NCI-H526 treated with DMSO at 0.1 percent for 48 hours (cell line): ENCODE measurements around the gene COL23A1.

Source experiments
- DNase-seq: peaks from one replicate; lab custom pipeline; 2025; lab: John Stamatoyannopoulos, UW

COL23A1 gene

DNA sequence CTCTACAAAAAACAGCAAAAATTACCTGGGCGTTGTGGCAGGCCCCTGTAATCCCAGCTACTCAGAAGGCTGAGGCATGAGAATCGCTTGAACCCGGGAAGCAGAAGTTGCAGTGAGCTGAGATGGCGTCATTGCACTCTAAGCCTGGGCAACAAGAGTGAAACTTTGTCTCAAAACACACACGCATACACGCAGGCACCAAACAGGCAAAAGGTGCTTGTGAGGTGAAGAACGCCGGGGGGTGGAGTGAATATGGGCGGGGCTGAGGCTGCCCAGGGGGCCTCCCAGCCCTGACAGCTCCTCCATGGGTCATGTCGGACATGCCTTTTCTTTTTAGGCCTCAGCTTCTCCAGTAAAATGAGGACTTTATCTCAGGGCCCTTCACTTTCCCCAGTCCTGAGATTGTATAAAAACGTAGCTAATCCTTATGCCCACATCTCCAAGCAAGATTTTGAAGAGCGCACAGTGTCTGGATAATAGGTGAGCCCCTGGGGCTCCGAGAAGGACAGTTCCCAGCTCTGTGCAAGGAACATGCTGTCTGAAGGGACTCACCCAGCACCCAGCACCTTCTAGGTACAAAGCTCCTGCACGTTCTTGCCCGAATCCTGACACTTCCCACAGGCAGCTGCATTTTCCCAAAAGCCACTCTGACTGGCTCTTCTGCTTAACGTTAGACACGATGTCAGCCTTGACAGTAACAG lies 168.3 kb downstream of the COL23A1 start:
- no peak for DNase-seq

DNA sequence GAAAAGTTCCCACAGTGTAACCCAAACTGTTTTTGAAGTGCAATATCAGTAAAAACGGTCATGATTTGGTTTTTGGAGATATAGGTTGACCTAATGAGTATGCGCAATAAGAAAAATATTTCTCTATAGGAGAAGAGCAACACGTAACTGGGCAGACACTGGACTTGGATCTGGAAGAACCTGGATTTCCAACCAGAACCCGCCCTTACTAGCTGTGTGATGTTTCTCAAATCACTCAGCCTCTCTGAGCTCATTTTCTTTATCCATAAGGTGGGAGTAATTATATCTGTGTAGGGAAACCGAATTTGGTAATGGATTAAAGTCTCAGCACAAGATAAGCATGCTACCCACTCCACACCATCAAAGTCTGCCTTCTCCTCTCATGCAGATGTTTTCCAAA lies 169.1 kb downstream of the COL23A1 start:
- no peak for DNase-seq

- DNase-seq = no peak
These were observed 169.8 kb downstream of the COL23A1 start for GRCh38 chr5:178420354-178420781.

DNA sequence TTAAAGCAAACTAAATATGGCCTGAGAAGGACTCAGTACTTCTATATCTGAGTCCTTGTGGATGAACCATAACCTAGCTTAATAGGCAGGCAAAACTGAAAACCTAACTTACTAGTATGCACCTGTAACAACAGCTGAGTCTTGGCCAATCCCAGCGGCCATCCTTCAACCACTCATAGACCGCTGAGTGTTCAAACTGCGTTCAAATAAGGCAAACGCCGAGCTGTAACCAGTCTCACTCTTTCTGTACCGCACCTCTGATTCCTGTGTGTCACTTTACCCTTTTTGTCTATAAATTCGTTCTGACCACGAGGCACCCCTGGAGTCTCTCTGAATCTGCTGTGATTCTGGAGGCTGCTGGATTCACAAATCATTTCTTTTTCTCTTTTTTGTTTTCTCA lies 170.5 kb downstream of the COL23A1 start:
- DNase-seq = no peak

DNA sequence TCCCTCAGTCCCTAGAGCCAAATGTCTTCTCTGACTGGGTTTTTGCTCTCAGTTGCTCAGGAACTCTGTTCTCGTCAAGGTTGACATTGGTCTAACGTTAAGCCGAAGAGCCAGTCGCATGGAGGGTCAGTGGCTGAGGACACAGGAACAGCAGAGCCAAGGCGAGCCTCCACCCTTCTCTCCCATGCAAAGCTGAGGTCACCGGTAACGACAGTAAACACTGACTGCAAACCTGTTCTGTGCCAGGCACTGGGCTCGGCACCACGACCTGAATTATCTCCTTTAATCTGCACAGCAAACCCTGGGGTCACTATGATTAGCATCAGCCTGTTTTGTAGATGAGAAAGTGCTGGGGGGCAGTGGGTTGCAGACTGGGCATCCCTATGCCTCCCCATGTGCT lies 171.0 kb downstream of the COL23A1 start:
- DNase-seq = no peak

GRCh38 chr5:178418471-178419010 lies 171.7 kb downstream of the COL23A1 start:
- no peak for DNase-seq

DNA sequence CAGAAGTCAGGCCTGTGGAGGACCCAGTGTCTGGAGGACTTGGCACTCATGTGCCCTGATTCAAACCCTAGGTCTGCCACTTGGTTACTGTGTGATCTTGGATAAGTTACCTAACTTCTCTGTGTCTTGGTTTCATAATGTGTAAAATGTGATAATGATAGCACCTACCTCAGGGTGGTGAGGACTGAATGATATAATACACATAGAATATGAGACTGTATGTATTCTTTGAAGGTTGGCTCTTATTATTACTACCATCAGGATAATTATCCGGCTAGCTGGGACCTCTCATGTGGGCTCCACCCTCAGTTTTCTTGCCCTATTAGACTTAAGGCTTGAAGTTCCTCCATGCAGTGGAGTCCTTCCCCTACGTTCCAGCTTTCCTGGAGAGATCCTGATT lies 172.2 kb downstream of the COL23A1 start:
- no peak for DNase-seq

- no peak for DNase-seq
These were observed 172.8 kb downstream of the COL23A1 start for GRCh38 chr5:178417391-178417811.

- DNase-seq = no peak
These were observed 173.3 kb downstream of the COL23A1 start for GRCh38 chr5:178416919-178417318.

GRCh38 chr5:178416206-178416882 lies 173.8 kb downstream of the COL23A1 start:
- DNase-seq = no peak

DNA sequence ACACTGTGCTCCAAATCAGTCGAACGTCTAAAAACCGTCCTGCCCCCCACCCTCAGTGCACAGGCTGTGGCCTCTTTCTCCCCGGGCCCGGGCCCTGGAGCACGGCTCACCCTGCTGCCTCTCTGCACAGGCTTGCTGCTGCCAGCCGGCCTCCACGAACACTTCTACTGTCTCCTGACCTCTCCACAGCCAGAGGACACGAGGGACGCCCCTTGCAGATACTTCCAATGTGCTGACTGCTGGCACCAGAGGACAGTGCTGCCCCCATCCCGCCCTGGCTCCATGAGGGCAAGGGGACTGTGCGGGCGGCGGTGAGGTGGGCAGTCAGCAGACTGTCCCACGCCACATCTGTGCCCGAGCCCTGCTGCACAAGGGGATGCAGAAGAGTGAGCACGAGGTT lies 174.8 kb downstream of the COL23A1 start:
- DNase-seq = no peak

GRCh38 chr5:178413988-178414387 lies 176.2 kb downstream of the COL23A1 start:
- no peak for DNase-seq

DNA sequence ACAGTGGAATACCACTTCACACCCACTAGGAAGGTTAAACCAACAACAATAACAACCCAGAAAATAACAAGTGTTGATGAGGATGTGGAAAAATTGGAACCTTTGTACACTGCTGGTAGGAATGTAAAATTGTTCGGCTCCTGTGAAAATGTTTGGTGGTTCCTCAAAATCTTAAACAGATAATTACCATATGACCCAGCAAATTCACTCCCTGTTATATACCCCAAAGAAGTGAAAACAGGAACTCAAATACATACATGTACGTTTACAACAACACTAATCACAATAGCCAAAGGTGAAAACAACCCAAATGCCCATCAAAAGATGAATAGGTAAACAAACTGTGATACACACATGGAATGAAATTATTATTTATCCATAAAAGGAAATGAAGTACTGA lies 179.1 kb downstream of the COL23A1 start:
- no peak for DNase-seq

GRCh38 chr5:178407646-178408045 lies 182.5 kb downstream of the COL23A1 start:
- DNase-seq = no peak

DNA sequence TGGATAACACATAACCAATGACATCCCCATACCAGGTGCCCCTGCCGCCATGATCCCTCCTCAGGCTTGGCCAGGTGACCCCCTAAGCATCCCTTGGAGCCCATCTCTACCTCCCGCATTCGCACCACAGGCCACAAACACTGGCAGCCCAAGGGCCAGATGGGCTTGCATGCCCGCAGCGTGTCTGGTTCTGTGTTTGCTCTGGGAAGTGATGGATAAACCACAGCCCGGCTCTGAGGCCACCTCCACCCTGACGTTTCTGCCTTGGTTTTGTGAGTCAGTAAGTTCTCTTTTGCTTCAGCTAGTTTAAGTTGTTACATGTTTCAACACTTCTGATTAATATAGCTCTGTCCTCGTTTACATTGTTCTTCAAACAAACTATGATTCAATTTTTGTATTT lies 185.2 kb downstream of the COL23A1 start:
- DNase-seq = no peak

GRCh38 chr5:178403956-178404600 lies 186.1 kb downstream of the COL23A1 start:
- DNase-seq = no peak

DNA sequence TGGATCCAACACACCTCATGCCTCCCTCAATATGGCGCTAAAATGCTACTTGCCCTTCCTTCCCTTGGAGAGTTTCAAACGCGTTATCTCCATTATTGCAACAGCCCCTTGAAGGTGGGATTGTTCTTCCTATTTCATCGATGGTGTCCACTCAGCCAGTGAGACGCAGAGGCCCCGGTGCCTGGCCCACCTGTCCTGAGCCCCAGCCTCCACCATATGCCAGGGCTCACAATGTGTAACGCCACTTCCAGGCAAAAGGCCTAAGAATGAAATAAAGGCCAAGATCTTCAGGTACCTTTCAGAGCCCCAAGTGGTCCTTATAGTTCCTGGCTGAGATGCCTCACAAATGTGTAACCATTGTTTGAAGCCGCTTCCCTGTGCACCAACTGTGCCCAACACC lies 186.8 kb downstream of the COL23A1 start:
- no peak for DNase-seq

DNA sequence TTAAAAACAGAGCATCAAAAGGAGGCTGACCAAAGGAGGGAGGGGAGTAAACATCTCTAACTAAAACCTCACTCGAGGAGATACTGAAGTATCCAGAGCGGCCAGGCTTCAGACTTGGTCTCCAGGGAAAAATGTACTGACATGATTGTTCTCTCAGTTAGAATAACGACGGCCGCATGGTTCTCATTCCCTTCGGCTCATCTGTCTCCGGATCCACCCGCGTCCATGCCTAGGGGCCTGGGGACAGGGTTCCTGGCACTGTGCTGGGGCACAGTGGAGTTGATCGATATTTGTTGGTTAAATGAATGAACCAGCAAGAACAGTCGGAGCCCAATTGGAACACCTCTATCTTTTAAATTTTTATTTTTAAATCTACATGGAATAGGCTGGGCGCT lies 190.5 kb downstream of the COL23A1 start:
- DNase-seq = no peak

DNA sequence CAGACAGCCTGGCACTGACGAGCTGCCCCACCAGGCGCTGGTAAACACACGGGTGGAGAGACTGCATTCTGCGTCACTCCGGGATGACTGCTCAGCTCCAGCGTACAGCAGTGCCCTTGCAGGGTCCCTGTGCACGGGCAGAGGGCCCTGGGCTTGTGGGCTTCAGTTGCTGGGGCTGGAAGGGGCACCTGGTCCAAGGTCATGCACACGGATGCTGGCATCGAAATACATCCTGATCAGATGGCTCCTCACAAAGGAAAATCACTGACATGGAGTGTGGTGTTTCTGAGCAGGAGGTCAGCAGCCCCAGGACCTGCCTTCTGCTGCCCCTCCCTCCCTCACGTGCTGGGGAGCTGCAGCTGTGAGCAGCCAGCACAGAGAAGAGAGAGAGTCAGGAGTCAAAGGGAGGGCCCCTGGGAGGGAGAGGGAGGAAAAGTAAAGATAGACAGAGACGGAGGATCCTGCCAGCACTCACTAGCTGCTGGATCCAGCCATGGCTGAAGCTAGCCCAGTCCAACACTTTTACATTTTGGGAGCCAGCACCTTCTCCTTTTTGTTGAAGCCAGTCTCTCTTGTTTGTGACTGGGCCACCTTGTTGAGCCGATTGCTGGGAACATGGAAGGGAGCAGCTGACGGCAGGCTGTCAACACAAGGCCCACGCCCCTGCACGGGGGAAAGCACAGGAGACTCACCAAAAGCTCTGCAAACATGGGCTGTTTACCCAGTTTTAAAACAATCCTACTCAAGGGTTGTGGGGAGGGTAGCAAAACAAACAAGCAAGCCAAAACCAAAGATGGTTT lies 191.1 kb downstream of the COL23A1 start:
- DNase-seq = no peak

DNA sequence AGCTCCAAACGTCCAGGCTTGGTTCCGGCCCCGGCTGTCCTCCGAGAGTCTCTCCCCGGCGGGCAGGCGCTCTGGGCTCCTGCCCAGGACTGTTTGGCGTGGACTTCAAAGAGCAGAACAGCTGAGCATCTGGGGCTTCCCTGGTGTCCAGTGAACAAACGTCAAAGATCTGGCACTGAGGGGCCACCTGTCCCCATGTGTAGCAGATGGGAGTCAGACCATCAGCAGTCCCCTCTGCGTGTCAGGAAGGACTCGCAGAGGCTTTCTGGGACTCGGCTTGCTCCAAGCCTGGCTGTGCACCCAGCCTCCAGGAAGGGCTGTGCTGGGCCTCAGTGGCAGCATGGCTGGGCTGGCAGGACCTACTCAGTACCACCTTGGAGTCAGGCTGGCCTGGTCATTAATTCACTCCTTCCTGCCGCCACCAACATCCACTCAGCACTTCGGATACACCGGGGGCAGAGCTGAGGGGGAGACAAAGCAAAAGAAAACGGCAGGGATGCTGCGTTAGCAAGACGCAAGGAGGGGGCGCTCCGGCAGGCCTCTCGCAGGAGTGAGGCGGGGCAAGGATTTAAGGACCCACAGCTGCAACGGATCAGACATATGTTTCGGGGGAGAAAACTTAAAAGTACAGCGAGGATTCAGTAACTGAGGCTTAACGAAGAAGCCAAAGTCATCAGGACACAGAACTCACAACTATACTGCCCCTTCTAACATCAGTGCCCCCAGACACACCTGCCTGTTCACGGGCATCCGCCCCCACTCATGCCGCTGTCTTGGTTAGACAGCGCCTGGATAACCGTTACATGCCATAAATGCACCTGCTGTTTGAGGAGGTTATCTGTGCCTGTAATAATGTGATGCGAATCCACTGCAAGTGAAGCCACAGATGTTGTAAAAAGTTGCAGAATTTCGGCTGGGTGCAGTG lies 193.1 kb downstream of the COL23A1 start:
- no peak for DNase-seq

- DNase-seq = no peak
These were observed 196.1 kb downstream of the COL23A1 start for GRCh38 chr5:178394074-178394473.
